Retinal pigment epithelial cell (primary cell): Measurements from ENCODE around the gene PLK5.

ENCODE experiments used
- DNase-seq: peaks from one replicate; pipeline ENCODE4 v3.0.0-alpha.2; 2010; ENCODE audit warnings: low read depth
- H3K4me3 ChIP-seq: 2 replicates; pipeline ENCODE4 v1.5.1; 2011; ENCODE audit warnings: mild to moderate bottlenecking, low read length, control low read depth, moderate library complexity
- CTCF ChIP-seq: conservative IDR thresholded peaks from 2 replicates; pipeline ENCODE4 v1.5.1; 2011; ENCODE audit warnings: low read depth, low read length, control low read depth, inconsistent platforms

The PLK5 gene

GRCh38 chr19:1481893-1482360 is 42.0 kb upstream of the PLK5 start:
- H3K4me3 ChIP-seq, result no peak overlapping the region
- no peak for TF ChIP-seq CTCF
- no peak for DNase-seq

DNA sequence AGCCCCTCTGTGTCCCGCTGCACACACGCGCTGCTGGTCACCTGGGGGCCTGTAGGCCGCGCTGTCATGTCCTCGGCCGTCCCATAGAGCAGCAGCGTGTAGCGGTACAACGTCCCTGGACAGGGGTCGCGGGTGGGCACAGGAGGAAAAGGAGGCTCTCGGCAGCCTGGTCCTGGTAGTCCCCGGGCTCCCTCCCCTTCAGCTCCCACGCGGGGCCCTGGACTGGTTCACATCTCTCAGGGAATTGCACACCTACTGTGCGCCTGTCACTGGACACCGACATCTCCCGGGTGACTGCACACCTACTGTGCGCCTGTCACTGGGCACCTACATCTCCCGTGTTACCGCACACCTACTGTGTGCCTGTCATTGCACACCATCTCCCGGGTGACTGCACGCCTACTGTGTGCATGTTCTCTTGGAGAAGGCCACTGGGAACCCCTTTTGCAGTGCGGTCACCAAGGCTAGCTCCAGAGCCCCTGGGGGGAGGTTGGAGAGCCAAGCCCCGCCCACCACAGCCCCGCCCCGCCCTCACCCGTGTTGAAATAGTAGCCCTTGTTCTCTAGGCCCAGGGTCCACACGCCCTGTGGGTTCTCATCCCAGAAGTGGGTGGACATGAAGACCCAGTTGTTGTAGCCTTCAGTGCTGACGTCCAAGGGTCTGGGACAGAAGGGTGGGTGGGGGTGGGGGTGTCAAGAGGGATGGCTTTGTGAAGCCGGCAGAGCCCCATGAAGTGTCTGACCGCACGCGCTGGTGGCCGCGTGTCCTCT is 41.3 kb upstream of the PLK5 start:
- no peak for DNase-seq
- H3K4me3 ChIP-seq, result no peak overlapping the region
- TF ChIP-seq CTCF, result no peak

- H3K4me3 ChIP-seq, result no peak overlapping the region
- TF ChIP-seq CTCF, result no peak
- DNase-seq, result no peak
Measured at GRCh38 chr19:1483131-1483978, 40.5 kb upstream of the PLK5 start.

DNA sequence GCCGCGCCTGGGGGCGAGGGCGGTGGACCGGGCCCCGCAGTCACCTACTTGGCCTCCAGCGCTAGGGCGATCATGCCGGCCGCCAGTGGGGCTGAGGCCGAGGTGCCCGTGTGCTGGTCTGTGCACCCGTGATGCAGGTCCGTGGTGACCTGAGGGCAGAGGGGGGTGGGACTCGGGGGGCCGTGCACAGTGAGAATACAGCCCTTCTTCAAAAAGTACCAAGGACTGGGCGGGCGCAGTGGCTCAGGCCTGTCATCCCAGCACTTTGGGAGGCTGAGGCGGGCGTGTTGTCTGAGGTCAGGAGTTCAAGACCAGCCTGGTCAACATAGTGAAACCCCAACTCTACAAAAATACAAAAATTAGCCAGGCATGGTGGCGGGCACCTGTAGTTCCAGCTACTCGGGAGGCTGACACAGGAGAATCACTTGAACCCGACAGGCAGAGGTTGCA is 39.9 kb upstream of the PLK5 start:
- DNase-seq, result no peak
- H3K4me3 ChIP-seq, result no peak overlapping the region
- no peak for TF ChIP-seq CTCF

DNA sequence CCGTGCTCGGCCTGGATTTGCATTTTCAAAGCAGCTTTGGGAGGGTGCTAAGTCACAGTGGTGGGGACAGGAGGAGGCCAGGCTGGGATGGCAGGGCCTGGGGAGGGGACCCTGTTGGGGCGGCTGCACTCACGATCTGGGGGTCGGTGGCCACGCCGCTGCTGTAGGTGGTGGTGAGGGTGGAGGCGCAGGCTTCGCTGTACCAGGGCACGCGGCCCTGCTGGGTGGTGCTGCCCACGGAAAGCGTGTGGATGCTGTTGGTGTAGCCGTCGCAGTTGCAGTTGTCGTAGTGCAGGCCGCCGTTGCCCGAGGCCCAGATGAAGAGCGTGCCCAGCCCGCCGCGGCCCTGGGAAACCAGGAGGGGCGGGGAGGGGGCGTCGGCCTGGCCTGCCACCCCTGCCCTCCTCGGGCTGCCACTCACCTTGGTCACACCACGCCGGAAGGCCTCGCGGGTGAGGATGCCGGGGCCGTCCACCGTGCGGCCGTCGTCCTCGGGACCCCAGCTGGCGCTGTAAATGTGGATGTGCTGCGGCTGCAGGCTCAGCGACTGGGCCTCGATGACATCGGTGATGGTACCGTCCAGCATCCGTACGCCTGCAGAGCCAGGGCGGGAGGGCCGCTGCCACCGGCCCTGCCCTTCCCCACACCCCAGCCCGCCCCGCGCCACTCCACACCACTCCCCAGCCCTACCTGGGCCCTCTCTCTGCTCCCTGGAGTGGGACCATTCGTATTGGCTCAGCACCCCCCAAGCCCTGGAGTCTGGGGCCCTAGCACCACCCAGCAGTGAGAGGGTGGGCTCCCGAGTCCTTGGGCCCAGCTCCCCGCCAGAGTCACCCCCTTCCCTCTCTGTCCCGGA is 36.9 kb upstream of the PLK5 start:
- H3K4me3 ChIP-seq, result no peak overlapping the region

More for the DNA sequence above, 36.9 kb upstream of the PLK5 start:
- DNase-seq, result no peak
- no peak for TF ChIP-seq CTCF
